GM21825 (cell line): ENCODE measurements around the gene ACAD10.
"Not testable (repeated sequence)": the region's sequence is repeated elsewhere in the genome, so short reads cannot be mapped to it uniquely, and the experiment has no call there.

Experiments used
- ATAC-seq: cut with Tn5 transposase; IDR thresholded peaks from one replicate; pipeline ENCODE4 v1.9.1; 2021; ENCODE audit warnings: mild to moderate bottlenecking, moderate library complexity; ENCODE audit not compliant: unreplicated experiment

The ACAD10 gene

GRCh38 chr12:111685811-111686573 is at the start of gene ACAD10, which contains the start of gene BRAP:
TSS of gene ACAD10 (plus strand) at chr12:111686053. CDS start at chr12:111692710, 6,657 bp downstream.
TSS of gene BRAP (minus strand) at chr12:111685956. CDS start at chr12:111685792, 164 bp downstream.
- ATAC-seq, result peak; percentile 81

GRCh38 chr12:111636209-111636945 is 49.5 kb upstream of the ACAD10 start:
- no peak for ATAC-seq

GRCh38 chr12:111638556-111638955 is 47.3 kb upstream of the ACAD10 start:
- ATAC-seq, result no peak

GRCh38 chr12:111640506-111640905 is 45.3 kb upstream of the ACAD10 start:
- ATAC-seq, result no peak

GRCh38 chr12:111642681-111643426 is 43.0 kb upstream of the ACAD10 start:
- no peak for ATAC-seq

GRCh38 chr12:111643427-111643826 is 42.4 kb upstream of the ACAD10 start:
- ATAC-seq, result no peak

- no peak for ATAC-seq
Observed at GRCh38 chr12:111645433-111645832, 40.4 kb upstream of the ACAD10 start.

GRCh38 chr12:111650912-111651311 is 34.9 kb upstream of the ACAD10 start:
- ATAC-seq, result no peak

GRCh38 chr12:111652530-111652929 is 33.3 kb upstream of the ACAD10 start:
- not testable (repeated sequence) for ATAC-seq

- no peak for ATAC-seq
Observed at GRCh38 chr12:111653596-111653995, 32.3 kb upstream of the ACAD10 start.

- no peak for ATAC-seq
Observed at GRCh38 chr12:111655356-111655755, 30.5 kb upstream of the ACAD10 start.

- ATAC-seq, result no peak
Observed at GRCh38 chr12:111656016-111656415, 29.8 kb upstream of the ACAD10 start.

GRCh38 chr12:111664499-111664898 is 21.4 kb upstream of the ACAD10 start:
- no peak for ATAC-seq

- no peak for ATAC-seq
Observed at GRCh38 chr12:111664961-111665865, 20.6 kb upstream of the ACAD10 start.

GRCh38 chr12:111672822-111673381 is 13.0 kb upstream of the ACAD10 start:
- no peak for ATAC-seq

- no peak for ATAC-seq
Observed at GRCh38 chr12:111673503-111673902, 12.3 kb upstream of the ACAD10 start.

- no peak for ATAC-seq
Observed at GRCh38 chr12:111677186-111677585, 8.7 kb upstream of the ACAD10 start.

- not testable (repeated sequence) for ATAC-seq
Observed at GRCh38 chr12:111684485-111685198, 1.2 kb upstream of the ACAD10 start.

- peak; percentile 4 for ATAC-seq
Observed at GRCh38 chr12:111685322-111685810, 487 bp upstream of the ACAD10 start.
